OCI-LY3 (cell line): Measurements from ENCODE around the gene FRMPD4.

Experiments used
- CTCF ChIP-seq: fragments of 200-600, 300-600 bp; sonication (generic); IDR thresholded peaks from 2 replicates; pipeline ENCODE4 v1.5.1; 2014; ENCODE audit warnings: antibody characterized with exemption, low read length, low read depth
- EZH2phosphoT487 ChIP-seq: fragments of 200-600 bp; shearing (Covaris generic); IDR thresholded peaks from 2 replicates; pipeline ENCODE4 v1.6.1; 2018; ENCODE audit warnings: antibody characterized with exemption, mixed run types, low read depth

GRCh38 chrX:12367254-12367653 lies 229.0 kb downstream of the FRMPD4 start:
- TF ChIP-seq CTCF (no peak), EZH2phosphoT487 (no peak)
